Fibroblast of villous mesenchyme (primary cell): Measurements from ENCODE around the gene AJAP1. TPM values are rescaled to one million over a fixed set of nuclear protein-coding genes. Genes with fewer than 3 reads are reported as not detected.

Source experiments
- DNase-seq: peaks from one replicate; pipeline ENCODE4 v3.0.0-alpha.2; 2010; ENCODE audit warnings: low read depth
- H3K4me3 ChIP-seq: 2 replicates; pipeline ENCODE4 v1.5.1; 2011; ENCODE audit warnings: low read depth, mild to moderate bottlenecking, low read length
- CTCF ChIP-seq: IDR thresholded peaks from 2 replicates; pipeline ENCODE4 v1.5.1; 2012; ENCODE audit warnings: low read depth, mild to moderate bottlenecking, low read length; ENCODE audit not compliant: insufficient read depth
- total RNA-seq: library from RNA; depleted of rRNA; stranded (reverse); fragments of >200 nt; gene quantifications from 2 replicates; pipeline ENCODE4 v1.2.3, GENCODE V29; 2012

Gene AJAP1
- total RNA-seq, 1 donor = under 0.01 TPM

GRCh38 chr1:4650481-4650880 lies 3.9 kb upstream of the AJAP1 start:
- TF ChIP-seq CTCF = no peak
- no peak overlapping the region for H3K4me3 ChIP-seq
- DNase-seq = no peak

- no peak for TF ChIP-seq CTCF
- no peak for DNase-seq
- H3K4me3 ChIP-seq = no peak overlapping the region
Measured at GRCh38 chr1:4650981-4651380, 3.4 kb upstream of the AJAP1 start.

GRCh38 chr1:4652631-4653327 lies 1.6 kb upstream of the AJAP1 start:
- H3K4me3 ChIP-seq = no peak overlapping the region
- peak; percentile 18 for DNase-seq
- peak; percentile 87 for TF ChIP-seq CTCF

GRCh38 chr1:4653328-4653660 lies 1.1 kb upstream of the AJAP1 start:
- DNase-seq = no peak
- no peak overlapping the region for H3K4me3 ChIP-seq
- no peak for TF ChIP-seq CTCF

- H3K4me3 ChIP-seq = no peak overlapping the region
- no peak for TF ChIP-seq CTCF
- no peak for DNase-seq
Measured at GRCh38 chr1:4654764-4655673, 610 bp downstream of the AJAP1 start.

- TF ChIP-seq CTCF = peak; percentile 25
- no peak overlapping the region for H3K4me3 ChIP-seq
- peak; percentile 21 for DNase-seq
Measured at GRCh38 chr1:4655674-4656532, 1.5 kb downstream of the AJAP1 start.
